Mononuclear cell (primary cell): ENCODE data around the gene LRCH1. TPM values are rescaled to one million over a fixed set of nuclear protein-coding genes. Genes with fewer than 3 reads are reported as not detected.

Experiments
- H3K27me3 ChIP-seq: 2 replicates; pipeline ENCODE4 v1.6.0; 2011; ENCODE audit warnings: low read length, control low read depth; ENCODE audit not compliant: insufficient read depth
- H3K4me1 ChIP-seq: 2 replicates; pipeline ENCODE4 v1.5.1; 2011; ENCODE audit warnings: mild to moderate bottlenecking, low read length, control low read depth; ENCODE audit not compliant: insufficient read depth
- H3K4me3 ChIP-seq: 2 replicates; pipeline ENCODE4 v1.5.1; 2011; ENCODE audit warnings: mild to moderate bottlenecking, low read length, moderate library complexity
- H3K9me3 ChIP-seq: 2 replicates; pipeline ENCODE4 v1.5.1; 2011; ENCODE audit warnings: low read depth, mild to moderate bottlenecking, control low read depth, low read length
- total RNA-seq: library from RNA; depleted of rRNA; stranded (reverse); fragments of >200 nt; gene quantifications from one replicate; pipeline ENCODE4 v1.2.3, GENCODE V29; 2012

LRCH1 gene
- total RNA-seq, 1 donor: 9.8 TPM

GRCh38 chr13:46526740-46527139, 26.2 kb upstream of the LRCH1 start:
- H3K4me3 ChIP-seq: no peak overlapping the region
- no peaks in the 10 kb centered on the region for H3K4me1 ChIP-seq
- H3K9me3 ChIP-seq: no peaks in the 10 kb centered on the region
- no peaks in the 10 kb centered on the region for H3K27me3 ChIP-seq

GRCh38 chr13:46527237-46527636, 25.7 kb upstream of the LRCH1 start:
- Histone ChIP-seq H3K9me3 (no peaks in the 10 kb centered on the region), H3K4me3 (no peak overlapping the region), H3K27me3 (no peaks in the 10 kb centered on the region), H3K4me1 (no peaks in the 10 kb centered on the region)

- no peak overlapping the region for H3K4me3 ChIP-seq
- no peaks in the 10 kb centered on the region for H3K9me3 ChIP-seq
- H3K4me1 ChIP-seq: no peaks in the 10 kb centered on the region
- H3K27me3 ChIP-seq: no peaks in the 10 kb centered on the region
Measured at GRCh38 chr13:46529216-46529919, 23.6 kb upstream of the LRCH1 start.

GRCh38 chr13:46530084-46530935, 22.7 kb upstream of the LRCH1 start:
- no peak overlapping the region for H3K4me3 ChIP-seq
- H3K9me3 ChIP-seq: no peaks in the 10 kb centered on the region
- H3K4me1 ChIP-seq: no peaks in the 10 kb centered on the region
- H3K27me3 ChIP-seq: no peaks in the 10 kb centered on the region

GRCh38 chr13:46531953-46532352, 21.0 kb upstream of the LRCH1 start:
- Histone ChIP-seq H3K9me3 (no peaks in the 10 kb centered on the region), H3K4me1 (peaks cover 5% of the 10 kb centered on the region)

GRCh38 chr13:46535002-46535401, 18.0 kb upstream of the LRCH1 start:
- H3K4me1 ChIP-seq: peaks cover 5% of the 10 kb centered on the region
- H3K27me3 ChIP-seq: no peaks in the 10 kb centered on the region
- H3K4me3 ChIP-seq: no peak overlapping the region
- no peaks in the 10 kb centered on the region for H3K9me3 ChIP-seq

More at GRCh38 chr13:46531953-46532352, 21.0 kb upstream of the LRCH1 start:
- Histone ChIP-seq H3K27me3 (no peaks in the 10 kb centered on the region), H3K4me3 (no peak overlapping the region)

- Histone ChIP-seq H3K27me3 (no peaks in the 10 kb centered on the region), H3K9me3 (no peaks in the 10 kb centered on the region), H3K4me3 (no peak overlapping the region)
Measured at GRCh38 chr13:46535825-46536224, 17.1 kb upstream of the LRCH1 start.

GRCh38 chr13:46536341-46536740, 16.6 kb upstream of the LRCH1 start:
- H3K27me3 ChIP-seq: no peaks in the 10 kb centered on the region
- no peaks in the 10 kb centered on the region for H3K9me3 ChIP-seq
- H3K4me3 ChIP-seq: no peak overlapping the region
- peaks cover 5% of the 10 kb centered on the region for H3K4me1 ChIP-seq

More at GRCh38 chr13:46535825-46536224, 17.1 kb upstream of the LRCH1 start:
- H3K4me1 ChIP-seq: peaks cover 5% of the 10 kb centered on the region

GRCh38 chr13:46539231-46539630, 13.7 kb upstream of the LRCH1 start:
- Histone ChIP-seq H3K4me1 (peaks cover 5% of the 10 kb centered on the region), H3K27me3 (no peaks in the 10 kb centered on the region), H3K4me3 (no peak overlapping the region), H3K9me3 (no peaks in the 10 kb centered on the region)

- H3K4me1 ChIP-seq: peaks cover 4% of the 10 kb centered on the region
- no peak overlapping the region for H3K4me3 ChIP-seq
- no peaks in the 10 kb centered on the region for H3K9me3 ChIP-seq
- no peaks in the 10 kb centered on the region for H3K27me3 ChIP-seq
Measured at GRCh38 chr13:46541210-46541609, 11.8 kb upstream of the LRCH1 start.

- H3K27me3 ChIP-seq: no peaks in the 10 kb centered on the region
- H3K4me1 ChIP-seq: no peaks in the 10 kb centered on the region
- no peaks in the 10 kb centered on the region for H3K9me3 ChIP-seq
- H3K4me3 ChIP-seq: no peak overlapping the region
Measured at GRCh38 chr13:46542833-46543232, 10.1 kb upstream of the LRCH1 start.

GRCh38 chr13:46543287-46543686, 9.7 kb upstream of the LRCH1 start:
- no peak overlapping the region for H3K4me3 ChIP-seq
- no peaks in the 10 kb centered on the region for H3K4me1 ChIP-seq
- H3K9me3 ChIP-seq: no peaks in the 10 kb centered on the region
- no peaks in the 10 kb centered on the region for H3K27me3 ChIP-seq

GRCh38 chr13:46544208-46544607, 8.8 kb upstream of the LRCH1 start:
- H3K4me1 ChIP-seq: no peaks in the 10 kb centered on the region
- H3K4me3 ChIP-seq: no peak overlapping the region
- H3K9me3 ChIP-seq: no peaks in the 10 kb centered on the region
- no peaks in the 10 kb centered on the region for H3K27me3 ChIP-seq

- no peaks in the 10 kb centered on the region for H3K27me3 ChIP-seq
- H3K4me1 ChIP-seq: no peaks in the 10 kb centered on the region
- no peak overlapping the region for H3K4me3 ChIP-seq
- no peaks in the 10 kb centered on the region for H3K9me3 ChIP-seq
Measured at GRCh38 chr13:46544811-46545210, 8.2 kb upstream of the LRCH1 start.

- no peaks in the 10 kb centered on the region for H3K9me3 ChIP-seq
- H3K27me3 ChIP-seq: no peaks in the 10 kb centered on the region
- peaks cover 2% of the 10 kb centered on the region for H3K4me1 ChIP-seq
- H3K4me3 ChIP-seq: no peak overlapping the region
Measured at GRCh38 chr13:46546084-46546768, 6.7 kb upstream of the LRCH1 start.
